Neuronal stem cell (in vitro differentiated cells): ENCODE data around the gene CYP2C8. TPM values are rescaled to one million over a fixed set of nuclear protein-coding genes. Genes with fewer than 3 reads are reported as not detected.

ENCODE experiments used
- DNase-seq: peaks from one replicate; pipeline ENCODE4 v3.0.0-alpha.2; 2013; ENCODE audit warnings: low spot score
- H2AFZ ChIP-seq: one replicate; pipeline ENCODE4 v1.6.1; 2013; ENCODE audit warnings: mild to moderate bottlenecking, low read length, inconsistent platforms
- H2AK5ac ChIP-seq: 2 replicates; pipeline ENCODE4 v1.6.1; 2013; ENCODE audit warnings: low read depth, mild to moderate bottlenecking, inconsistent platforms, low read length, moderate library complexity, mixed read lengths
- H2BK120ac ChIP-seq: 2 replicates; pipeline ENCODE4 v1.6.1; 2013; ENCODE audit warnings: low read depth, mild to moderate bottlenecking, inconsistent platforms, low read length, moderate library complexity, mixed read lengths
- H2BK12ac ChIP-seq: one replicate; pipeline ENCODE4 v1.6.1; 2013; ENCODE audit warnings: low read length, inconsistent platforms
- H2BK15ac ChIP-seq: 2 replicates; pipeline ENCODE4 v1.6.1; 2013; ENCODE audit warnings: mild to moderate bottlenecking, low read length, inconsistent platforms, mixed read lengths
- H2BK5ac ChIP-seq: one replicate; pipeline ENCODE4 v1.6.1; 2013; ENCODE audit warnings: inconsistent platforms, mild to moderate bottlenecking, low read length, moderate library complexity
- H3K14ac ChIP-seq: one replicate; pipeline ENCODE4 v1.6.1; 2013; ENCODE audit warnings: low read length, inconsistent platforms
- H3K18ac ChIP-seq: 2 replicates; pipeline ENCODE4 v1.6.1; 2013; ENCODE audit warnings: low read length, inconsistent platforms
- H3K23ac ChIP-seq: 2 replicates; pipeline ENCODE4 v1.6.1; 2013; ENCODE audit warnings: low read depth, mild to moderate bottlenecking, mixed read lengths, low read length, inconsistent platforms; ENCODE audit not compliant: poor library complexity
- H3K27ac ChIP-seq: replicated peaks from 3 replicates; pipeline ENCODE4 v1.5.1; 2013; ENCODE audit warnings: low read length, inconsistent platforms
- H3K27me3 ChIP-seq, 3 experiments: 2 replicates each; pipeline ENCODE4 v1.6.1; 2013; ENCODE audit warnings: low read length in 3 of 3, mild to moderate bottlenecking in 2 of 3, inconsistent platforms in 1 of 3, low read depth in 1 of 3, mixed read lengths in 1 of 3, moderate library complexity in 1 of 3; ENCODE audit not compliant: control insufficient read depth in 3 of 3, insufficient read depth in 3 of 3
- H3K36me3 ChIP-seq, 2 donors: replicated peaks in 1 of 2; 2 replicates each; pipeline ENCODE4 v1.6.1; 2013; ENCODE audit warnings: low read length in 2 of 2; ENCODE audit not compliant: control insufficient read depth in 2 of 2, insufficient read depth in 2 of 2
- H3K4ac ChIP-seq: 2 replicates; pipeline ENCODE4 v1.6.1; 2013; ENCODE audit warnings: inconsistent platforms, mild to moderate bottlenecking, low read length, moderate library complexity
- H3K4me1 ChIP-seq, 2 donors: 1 replicate in 1 of 2; 2 replicates in 1 of 2; pipeline ENCODE4 v1.6.1; 2013; ENCODE audit warnings: low read length in 2 of 2, low read depth in 1 of 2; ENCODE audit not compliant: control insufficient read depth in 2 of 2, insufficient read depth in 1 of 2
- H3K4me2 ChIP-seq: one replicate; pipeline ENCODE4 v1.6.1; 2013; ENCODE audit warnings: mild to moderate bottlenecking, low read length, inconsistent platforms; ENCODE audit not compliant: insufficient read depth, poor library complexity, severe bottlenecking
- H3K4me3 ChIP-seq, 2 donors: 2 replicates each; pipeline ENCODE4 v1.5.1; 2013; ENCODE audit warnings: low read length in 2 of 2, mild to moderate bottlenecking in 2 of 2, inconsistent platforms in 1 of 2, moderate library complexity in 1 of 2
- H3K79me1 ChIP-seq: one replicate; pipeline ENCODE4 v1.6.1; 2013; ENCODE audit warnings: low read depth, mild to moderate bottlenecking, inconsistent platforms, low read length, moderate library complexity
- H3K9ac ChIP-seq: one replicate; pipeline ENCODE4 v1.6.1; 2013; ENCODE audit warnings: mild to moderate bottlenecking, low read depth, low read length, inconsistent platforms; ENCODE audit not compliant: poor library complexity
- H3K9me3 ChIP-seq, 2 donors: replicated peaks in 1 of 2; 2 replicates each; pipeline versions ENCODE3 to v1.6.1; 2013; ENCODE audit warnings: low read length in 2 of 2, mild to moderate bottlenecking in 2 of 2, inconsistent platforms in 1 of 2, low read depth in 1 of 2, mixed read lengths in 1 of 2, moderate library complexity in 1 of 2; ENCODE audit not compliant: control insufficient read depth in 2 of 2, insufficient read depth in 1 of 2
- H4K8ac ChIP-seq: one replicate; pipeline ENCODE4 v1.6.1; 2013; ENCODE audit warnings: low read depth, mild to moderate bottlenecking, inconsistent platforms, low read length, moderate library complexity
- H4K91ac ChIP-seq: one replicate; pipeline ENCODE4 v1.6.1; 2013; ENCODE audit warnings: low read length, low read depth, mild to moderate bottlenecking, inconsistent platforms; ENCODE audit not compliant: poor library complexity
- small RNA-seq: library from polyadenylated mRNA; stranded (forward); fragments of <200 nt; extraction: miRNeasy Mini kit (QIAGEN cat#:217004); gene quantifications from one replicate; pipeline ENCODE3, GENCODE V24; 2013; ENCODE audit not compliant: insufficient read depth

Gene CYP2C8

GRCh38 chr10:94989192-94989591 is 80.1 kb downstream of the CYP2C8 start:
- Histone ChIP-seq H4K8ac (no peak overlapping the region), H4K91ac (no peak overlapping the region), H3K23ac (no peak overlapping the region), H3K14ac (no peak overlapping the region), H3K36me3 (no peaks in the 10 kb centered on the region), H3K4ac (no peak overlapping the region), H2AFZ (no peak overlapping the region), H3K27ac (no peak overlapping the region), H3K4me3 (no peak overlapping the region), H3K27me3 (no peaks in the 10 kb centered on the region), H2BK15ac (no peak overlapping the region), H3K4me2 (no peak overlapping the region), H2AK5ac (no peak overlapping the region), H3K79me1 (no peaks in the 10 kb centered on the region), H3K9ac (no peak overlapping the region), H3K18ac (no peak overlapping the region), H2BK120ac (no peak overlapping the region), H3K9me3 (peaks cover 0 to 3% of the 10 kb centered on the region in 2 donors), H2BK5ac (no peak overlapping the region), H3K4me1 (no peaks in the 10 kb centered on the region), H2BK12ac (no peak overlapping the region)
- no peak for DNase-seq

Small RNA genes within 50 kb of the gene (small RNA-seq; reads per million reads assigned to genes)
- gene CYP2C60P = not detected
